Gastrocnemius medialis (tissue), 4 donors: Measurements from ENCODE around the gene KCNQ5.

Source experiments
- POLR2A ChIP-seq, 2 donors: fragments of 450-650 bp; IDR thresholded peaks; one replicate each; pipeline ENCODE4 v1.6.1; 2017; ENCODE audit warnings: antibody characterized with exemption in 2 of 2, mild to moderate bottlenecking in 2 of 2, moderate library complexity in 2 of 2
- TF ChIP-seq, protein P1 (sequence below), 5 experiments: fragments of 450-650 bp in 3 of 5; fragments of 200-600 bp in 2 of 5; sonication (generic) in 2 of 5; IDR thresholded peaks in 4 of 5; conservative IDR thresholded peaks in 1 of 5; 1 replicate in 4 of 5; 2 replicates in 1 of 5; pipeline ENCODE4 v1.5.1; 2016 to 2019; ENCODE audit warnings: antibody characterized with exemption in 5 of 5, mild to moderate bottlenecking in 3 of 5, moderate library complexity in 3 of 5

DNA sequence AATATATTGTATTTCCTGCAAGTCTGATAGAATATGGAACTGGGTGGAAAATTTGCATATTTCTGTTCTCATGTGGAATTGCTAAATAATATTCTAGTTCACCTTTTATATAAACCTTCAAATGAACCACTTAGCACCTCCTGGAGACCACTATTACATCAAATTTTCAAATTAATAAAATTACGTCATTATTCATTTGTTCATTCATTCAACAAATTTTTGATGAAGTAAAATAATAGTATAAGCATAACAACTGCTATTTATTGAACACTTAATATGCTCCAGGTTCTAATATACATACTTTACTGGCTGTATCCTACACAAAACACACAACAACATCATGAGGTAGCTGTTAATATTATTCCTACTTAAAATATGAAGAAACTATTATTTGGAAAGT lies 215.1 kb downstream of the KCNQ5 start:
- TF ChIP-seq, protein P1, sequence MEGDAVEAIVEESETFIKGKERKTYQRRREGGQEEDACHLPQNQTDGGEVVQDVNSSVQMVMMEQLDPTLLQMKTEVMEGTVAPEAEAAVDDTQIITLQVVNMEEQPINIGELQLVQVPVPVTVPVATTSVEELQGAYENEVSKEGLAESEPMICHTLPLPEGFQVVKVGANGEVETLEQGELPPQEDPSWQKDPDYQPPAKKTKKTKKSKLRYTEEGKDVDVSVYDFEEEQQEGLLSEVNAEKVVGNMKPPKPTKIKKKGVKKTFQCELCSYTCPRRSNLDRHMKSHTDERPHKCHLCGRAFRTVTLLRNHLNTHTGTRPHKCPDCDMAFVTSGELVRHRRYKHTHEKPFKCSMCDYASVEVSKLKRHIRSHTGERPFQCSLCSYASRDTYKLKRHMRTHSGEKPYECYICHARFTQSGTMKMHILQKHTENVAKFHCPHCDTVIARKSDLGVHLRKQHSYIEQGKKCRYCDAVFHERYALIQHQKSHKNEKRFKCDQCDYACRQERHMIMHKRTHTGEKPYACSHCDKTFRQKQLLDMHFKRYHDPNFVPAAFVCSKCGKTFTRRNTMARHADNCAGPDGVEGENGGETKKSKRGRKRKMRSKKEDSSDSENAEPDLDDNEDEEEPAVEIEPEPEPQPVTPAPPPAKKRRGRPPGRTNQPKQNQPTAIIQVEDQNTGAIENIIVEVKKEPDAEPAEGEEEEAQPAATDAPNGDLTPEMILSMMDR (IDR thresholded peaks at IDR 0.05 in 4 of 5, conservative IDR thresholded peaks at IDR 0.05 in 1 of 5), result no peak
- TF ChIP-seq POLR2A (IDR thresholded peaks at IDR 0.05), result no peak
